GM12878 (cell line): ENCODE results near the gene TRIM47. TPM values are rescaled to one million over a fixed set of nuclear protein-coding genes. Genes with fewer than 3 reads are reported as not detected.
A peak's percentile ranks its signal among the peaks of the same experiment; 100 is the strongest.

Source experiments
- BCL3 ChIP-seq: IDR thresholded peaks from 2 replicates; pipeline ENCODE4 v1.6.1; 2011; ENCODE audit warnings: borderline replicate concordance, low read depth, mild to moderate bottlenecking, moderate library complexity, low read length; ENCODE audit not compliant: insufficient read depth, poor library complexity, severe bottlenecking
- CTCF ChIP-seq, 3 experiments: IDR thresholded peaks in 2 of 3; conservative IDR thresholded peaks in 1 of 3; 2 replicates each; pipeline ENCODE4 v1.5.1; 2011; ENCODE audit warnings: low read depth in 3 of 3, low read length in 3 of 3, mild to moderate bottlenecking in 3 of 3, control low read depth in 2 of 3, moderate library complexity in 2 of 3, inconsistent platforms in 1 of 3, mixed read lengths in 1 of 3; ENCODE audit not compliant: control insufficient read depth in 2 of 3, insufficient read depth in 1 of 3; ENCODE audit errors: extremely low read depth in 1 of 3
- HDAC2 ChIP-seq: fragments of 200-600 bp; sonication (generic); IDR thresholded peaks from 2 replicates; pipeline ENCODE4 v1.6.1; 2017
- IKZF1 ChIP-seq: fragments of 450-650 bp; conservative IDR thresholded peaks from 2 replicates; pipeline ENCODE4 v1.6.1; 2017; ENCODE audit warnings: antibody characterized with exemption, mild to moderate bottlenecking
- MEF2A ChIP-seq: IDR thresholded peaks from 2 replicates; pipeline ENCODE4 v1.6.1; 2011; ENCODE audit warnings: low read depth, mild to moderate bottlenecking, low read length, moderate library complexity; ENCODE audit not compliant: insufficient read depth
- NFIC ChIP-seq: IDR thresholded peaks from 2 replicates; pipeline ENCODE4 v1.6.1; 2012; ENCODE audit warnings: low read depth, mild to moderate bottlenecking, inconsistent platforms, low read length, moderate library complexity
- NR2C1 ChIP-seq: fragments of 450-650 bp; IDR thresholded peaks from 2 replicates; pipeline ENCODE4 v1.6.1; 2017; ENCODE audit warnings: antibody characterized with exemption, mild to moderate bottlenecking, moderate library complexity
- PKNOX1 ChIP-seq: fragments of 450-650 bp; IDR thresholded peaks from 2 replicates; pipeline ENCODE4 v1.6.1; 2016; ENCODE audit warnings: mild to moderate bottlenecking
- POLR2AphosphoS2 ChIP-seq: IDR thresholded peaks from 2 replicates; pipeline ENCODE4 v1.6.1; 2011; ENCODE audit warnings: low read depth, mild to moderate bottlenecking, low read length, improper control_type of control experiment, moderate library complexity
- POU2F2 ChIP-seq: IDR thresholded peaks from 3 replicates; pipeline ENCODE4 v1.6.1; 2011; ENCODE audit warnings: low read depth, mild to moderate bottlenecking, low read length, borderline replicate concordance
- RAD51 ChIP-seq: fragments of 450-650 bp; IDR thresholded peaks from 2 replicates; pipeline ENCODE4 v1.6.1; 2016; ENCODE audit warnings: moderate library complexity, mild to moderate bottlenecking, inconsistent platforms
- RBBP5 ChIP-seq: fragments of 200-600 bp; sonication (generic); conservative IDR thresholded peaks from 2 replicates; pipeline ENCODE4 v1.6.1; 2016
- RELA ChIP-seq: fragments of 450-650 bp; IDR thresholded peaks from 2 replicates; pipeline ENCODE4 v1.8.0; 2014; ENCODE audit warnings: borderline replicate concordance; ENCODE audit not compliant: partially characterized antibody
- RUNX3 ChIP-seq: IDR thresholded peaks from 2 replicates; pipeline ENCODE4 v1.6.1; 2012; ENCODE audit warnings: low read length, inconsistent platforms
- SP1 ChIP-seq: IDR thresholded peaks from one replicate; pipeline ENCODE4 v1.6.1; 2011; ENCODE audit warnings: low read depth, low read length
- SPI1 ChIP-seq: IDR thresholded peaks from 2 replicates; pipeline ENCODE4 v1.6.1; 2011; ENCODE audit warnings: low read depth, mild to moderate bottlenecking, low read length, moderate library complexity, borderline replicate concordance; ENCODE audit not compliant: insufficient read depth
- TCF12 ChIP-seq: IDR thresholded peaks from 2 replicates; pipeline ENCODE4 v1.6.1; 2011; ENCODE audit warnings: low read depth, mild to moderate bottlenecking, low read length
- TCF3 ChIP-seq: IDR thresholded peaks from 2 replicates; pipeline ENCODE4 v1.6.1; 2012; ENCODE audit warnings: low read depth, mild to moderate bottlenecking, low read length, borderline replicate concordance; ENCODE audit not compliant: insufficient read depth
- YY1 ChIP-seq: IDR thresholded peaks from 2 replicates; pipeline ENCODE4 v1.6.1; 2011; ENCODE audit warnings: low read depth, mild to moderate bottlenecking, low read length
- ZNF217 ChIP-seq: fragments of 450-650 bp; IDR thresholded peaks from 2 replicates; pipeline ENCODE4 v1.6.1; 2017; ENCODE audit warnings: antibody characterized with exemption, mild to moderate bottlenecking
- polyA plus RNA-seq, 11 experiments: library from polyadenylated mRNA; depleted of rRNA in 4 of 11; unstranded in 6 of 11; stranded (reverse) in 5 of 11; fragments of >200 nt; fragmentation: Nextera tagmentation in 4 of 11; fragmentation: Illumina TruSeq in 1 of 11; extraction: Ambion mirVana in 4 of 11; extraction: Trizol in 1 of 11; gene quantifications; 1 replicate in 1 of 11; 2 replicates in 10 of 11; pipeline versions ENCODE4 v1.2.1 to v1.2.3, GENCODE V29; 2011 to 2016; ENCODE audit warnings: inconsistent platforms in 2 of 11, missing spikeins in 2 of 11, low read depth in 1 of 11
- total RNA-seq, 4 experiments: library from RNA; depleted of rRNA in 3 of 4; stranded (reverse); fragments of >200 nt in 3 of 4; fragmentation: Illumina TruSeq in 1 of 4; extraction: Trizol in 1 of 4; gene quantifications; 2 replicates each; pipeline versions ENCODE4 v1.2.1 to v1.2.3, GENCODE V29; 2013 to 2021
- TF ChIP-seq, protein P1 (sequence below): fragments of 150-350 bp; IDR thresholded peaks from 2 replicates; pipeline ENCODE4 v1.6.1; 2016; ENCODE audit warnings: low read depth, low read length
- TF ChIP-seq, protein P2 (sequence below): IDR thresholded peaks from 2 replicates; pipeline ENCODE4 v1.6.1; 2012; ENCODE audit warnings: low read length, inconsistent platforms

The TRIM47 gene
- total and polyA plus RNA-seq, 10 of the 15 experiments (the other 5 are each of a cell fraction or from before 2014, with no cell fraction given), result 0.35 to 9.7 (median 5.3) TPM

GRCh38 chr17:75864448-75864871 lies 13.9 kb downstream of the TRIM47 start (continued):
- no peak for TF ChIP-seq RAD51
- no peak for TF ChIP-seq HDAC2
- TF ChIP-seq NR2C1, result no peak
- TF ChIP-seq, protein P1, sequence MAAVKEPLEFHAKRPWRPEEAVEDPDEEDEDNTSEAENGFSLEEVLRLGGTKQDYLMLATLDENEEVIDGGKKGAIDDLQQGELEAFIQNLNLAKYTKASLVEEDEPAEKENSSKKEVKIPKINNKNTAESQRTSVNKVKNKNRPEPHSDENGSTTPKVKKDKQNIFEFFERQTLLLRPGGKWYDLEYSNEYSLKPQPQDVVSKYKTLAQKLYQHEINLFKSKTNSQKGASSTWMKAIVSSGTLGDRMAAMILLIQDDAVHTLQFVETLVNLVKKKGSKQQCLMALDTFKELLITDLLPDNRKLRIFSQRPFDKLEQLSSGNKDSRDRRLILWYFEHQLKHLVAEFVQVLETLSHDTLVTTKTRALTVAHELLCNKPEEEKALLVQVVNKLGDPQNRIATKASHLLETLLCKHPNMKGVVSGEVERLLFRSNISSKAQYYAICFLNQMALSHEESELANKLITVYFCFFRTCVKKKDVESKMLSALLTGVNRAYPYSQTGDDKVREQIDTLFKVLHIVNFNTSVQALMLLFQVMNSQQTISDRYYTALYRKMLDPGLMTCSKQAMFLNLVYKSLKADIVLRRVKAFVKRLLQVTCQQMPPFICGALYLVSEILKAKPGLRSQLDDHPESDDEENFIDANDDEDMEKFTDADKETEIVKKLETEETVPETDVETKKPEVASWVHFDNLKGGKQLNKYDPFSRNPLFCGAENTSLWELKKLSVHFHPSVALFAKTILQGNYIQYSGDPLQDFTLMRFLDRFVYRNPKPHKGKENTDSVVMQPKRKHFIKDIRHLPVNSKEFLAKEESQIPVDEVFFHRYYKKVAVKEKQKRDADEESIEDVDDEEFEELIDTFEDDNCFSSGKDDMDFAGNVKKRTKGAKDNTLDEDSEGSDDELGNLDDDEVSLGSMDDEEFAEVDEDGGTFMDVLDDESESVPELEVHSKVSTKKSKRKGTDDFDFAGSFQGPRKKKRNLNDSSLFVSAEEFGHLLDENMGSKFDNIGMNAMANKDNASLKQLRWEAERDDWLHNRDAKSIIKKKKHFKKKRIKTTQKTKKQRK, result no peak
- 0 out of 3 replicates have a peak, but pooled peaks have one; percentile 10 for TF ChIP-seq POU2F2
- TF ChIP-seq NFIC, result peak; percentile 75
- no peak for TF ChIP-seq RBBP5
- TF ChIP-seq IKZF1, result peak; percentile 70; the same call in 1 of the 2 replicates
- TF ChIP-seq ZNF217, result no peak
- TF ChIP-seq YY1, result 0 out of 2 replicates have a peak, but pooled peaks have one; percentile 32
- peak; percentile 41; the same call in 1 of the 2 replicates for TF ChIP-seq SPI1
- peak; percentile 95 for TF ChIP-seq TCF3
- TF ChIP-seq PKNOX1, result peak; percentile 54; the same call in 1 of the 2 replicates
- TF ChIP-seq BCL3, result no peak
- peak; percentile 93 for TF ChIP-seq TCF12
- 0 out of 2 replicates have a peak, but pooled peaks have one; percentile 44 for TF ChIP-seq MEF2A
- peak; percentile 25 for TF ChIP-seq SP1
- no peak for TF ChIP-seq CTCF (IDR thresholded peaks at IDR 0.05 in 2 of 3, conservative IDR thresholded peaks at IDR 0.05 in 1 of 3; ENCODE audit: control insufficient read depth in 2 of 3, extremely low read depth in 1 of 3, insufficient read depth in 1 of 3, low read depth in 3 of 3, low read length in 3 of 3)
- peak; percentile 26 for TF ChIP-seq RELA
- peak; percentile 95 for TF ChIP-seq RUNX3
- TF ChIP-seq POLR2AphosphoS2, result no peak
- TF ChIP-seq, protein P2, sequence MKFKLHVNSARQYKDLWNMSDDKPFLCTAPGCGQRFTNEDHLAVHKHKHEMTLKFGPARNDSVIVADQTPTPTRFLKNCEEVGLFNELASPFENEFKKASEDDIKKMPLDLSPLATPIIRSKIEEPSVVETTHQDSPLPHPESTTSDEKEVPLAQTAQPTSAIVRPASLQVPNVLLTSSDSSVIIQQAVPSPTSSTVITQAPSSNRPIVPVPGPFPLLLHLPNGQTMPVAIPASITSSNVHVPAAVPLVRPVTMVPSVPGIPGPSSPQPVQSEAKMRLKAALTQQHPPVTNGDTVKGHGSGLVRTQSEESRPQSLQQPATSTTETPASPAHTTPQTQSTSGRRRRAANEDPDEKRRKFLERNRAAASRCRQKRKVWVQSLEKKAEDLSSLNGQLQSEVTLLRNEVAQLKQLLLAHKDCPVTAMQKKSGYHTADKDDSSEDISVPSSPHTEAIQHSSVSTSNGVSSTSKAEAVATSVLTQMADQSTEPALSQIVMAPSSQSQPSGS, result peak; percentile 55; the same call in 1 of the 2 replicates
